GM21786 (cell line): ENCODE measurements around the gene ANP32E.
A peak's percentile ranks its signal among the peaks of the same experiment; 100 is the strongest.
"Not testable (repeated sequence)": the region's sequence is repeated elsewhere in the genome, so short reads cannot be mapped to it uniquely, and the experiment has no call there.

Source experiments
- ATAC-seq: cut with Tn5 transposase; IDR thresholded peaks from one replicate; pipeline ENCODE4 v1.9.1; 2021; ENCODE audit not compliant: unreplicated experiment

Gene ANP32E

DNA sequence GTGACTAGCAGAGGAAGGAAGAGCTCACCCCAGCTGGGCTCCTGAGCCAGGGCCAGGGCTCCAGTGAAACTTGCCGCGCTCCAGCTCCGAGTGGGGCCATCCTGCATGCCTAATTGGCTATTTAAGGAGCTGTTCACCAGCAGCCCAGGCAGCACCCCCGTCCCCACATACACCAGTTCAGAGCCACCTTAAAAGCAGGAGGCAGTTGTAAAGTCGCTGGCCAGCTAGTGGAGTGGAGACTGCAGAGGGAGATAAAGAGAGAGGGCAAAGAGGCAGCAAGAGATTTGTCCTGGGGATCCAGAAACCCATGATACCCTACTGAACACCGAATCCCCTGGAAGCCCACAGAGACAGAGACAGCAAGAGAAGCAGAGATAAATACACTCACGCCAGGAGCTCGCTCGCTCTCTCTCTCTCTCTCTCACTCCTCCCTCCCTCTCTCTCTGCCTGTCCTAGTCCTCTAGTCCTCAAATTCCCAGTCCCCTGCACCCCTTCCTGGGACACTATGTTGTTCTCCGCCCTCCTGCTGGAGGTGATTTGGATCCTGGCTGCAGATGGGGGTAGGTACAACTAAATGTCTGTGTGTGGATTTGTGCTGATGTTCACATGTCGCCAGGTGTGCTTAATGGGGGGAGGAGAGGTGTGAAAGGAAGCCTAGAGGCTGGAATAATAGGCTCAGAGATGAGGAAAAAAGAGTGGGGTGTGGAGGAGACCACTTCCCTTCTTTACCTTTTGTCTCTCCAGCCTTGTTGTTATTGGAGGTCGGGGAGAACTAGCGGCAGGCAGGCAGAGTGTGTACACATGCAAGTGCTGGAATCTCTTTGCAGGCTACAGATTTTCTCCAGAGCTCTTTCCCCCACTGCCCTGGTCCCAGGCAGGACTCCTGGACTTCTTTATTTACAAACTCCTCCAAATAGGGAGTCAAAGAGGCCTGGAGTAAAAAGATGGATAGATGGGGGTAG lies 22.0 kb upstream of the ANP32E start, which contains the start of gene CA14:
Gene CA14 (plus strand): TSS at position 151 of the 962 bp plus-strand sequence. CDS start 355 bp downstream, at position 506.
- no peak for ATAC-seq

DNA sequence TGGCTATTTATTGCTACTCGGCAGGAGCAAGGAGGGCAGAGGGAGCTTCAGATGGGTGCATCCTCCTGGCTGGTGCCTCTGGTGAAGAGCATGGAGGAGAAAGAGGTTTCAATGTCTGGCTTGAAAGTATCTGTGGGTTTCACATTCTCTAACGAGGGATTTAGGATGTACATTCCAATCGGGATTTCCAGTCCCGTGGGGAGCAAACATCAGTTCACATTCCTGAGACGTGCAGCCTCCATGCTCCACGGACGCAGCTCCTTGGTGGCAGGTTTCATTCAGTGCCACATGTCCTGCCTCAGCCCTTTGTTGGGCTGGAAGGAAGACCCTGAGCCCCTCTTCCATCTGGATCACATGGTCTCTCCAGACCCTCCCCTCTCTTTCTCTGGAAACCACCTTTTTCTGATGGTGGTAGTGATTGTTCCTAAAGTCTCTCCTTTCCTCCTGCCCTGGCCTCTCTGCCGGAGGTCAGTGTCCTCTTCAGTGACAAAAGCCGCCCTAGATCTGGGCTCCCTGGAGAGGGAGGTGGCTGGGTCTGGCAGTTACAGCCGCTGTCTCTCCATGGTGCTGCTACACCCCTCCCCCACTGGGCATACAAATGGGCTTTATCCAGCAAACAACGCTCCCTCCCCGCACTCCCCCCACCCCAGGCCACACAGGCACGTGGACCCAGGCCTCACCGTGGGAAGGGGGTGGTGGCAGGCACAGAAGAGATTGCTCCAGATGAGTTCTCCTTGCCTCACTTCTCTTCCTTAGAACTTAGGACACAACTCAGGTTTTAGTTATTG lies 20.8 kb upstream of the ANP32E start:
- ATAC-seq = no peak

DNA sequence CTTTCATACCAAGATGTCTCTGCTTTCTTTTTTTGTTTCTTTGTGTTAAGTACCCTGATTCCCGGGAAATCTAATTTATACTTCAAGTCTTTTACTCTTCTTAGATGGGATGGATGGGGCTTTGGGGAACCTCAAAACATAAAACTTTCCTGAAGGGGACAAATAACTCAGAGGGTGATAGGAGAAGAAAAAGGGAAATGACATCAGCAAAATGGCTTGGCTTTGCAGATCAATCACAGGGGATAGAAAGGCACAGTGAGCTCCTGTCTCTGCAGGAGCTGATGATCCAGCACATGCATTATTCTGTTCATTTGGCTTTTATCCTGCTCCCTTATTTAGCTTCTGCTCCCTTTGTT lies 20.3 kb upstream of the ANP32E start:
- no peak for ATAC-seq

DNA sequence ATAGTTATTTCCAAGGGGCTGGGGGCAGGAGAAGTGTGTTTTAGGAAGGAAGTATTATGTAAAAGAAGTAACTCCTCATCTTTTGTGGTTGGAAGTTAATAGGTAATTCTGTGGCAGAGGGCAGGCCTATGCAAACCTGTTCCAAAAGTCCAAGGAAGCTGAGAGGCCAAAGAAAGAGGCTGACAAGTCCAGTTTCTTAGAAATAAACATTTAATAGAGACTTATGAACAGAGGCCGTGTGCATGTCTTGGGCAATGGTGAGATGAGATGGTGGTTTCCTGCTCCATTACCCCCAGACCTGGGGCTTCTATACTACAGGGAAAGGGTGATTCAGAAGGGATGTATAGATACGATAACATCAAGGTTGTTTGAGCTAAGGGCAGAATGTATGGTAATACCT lies 14.0 kb upstream of the ANP32E start:
- ATAC-seq = no peak

DNA sequence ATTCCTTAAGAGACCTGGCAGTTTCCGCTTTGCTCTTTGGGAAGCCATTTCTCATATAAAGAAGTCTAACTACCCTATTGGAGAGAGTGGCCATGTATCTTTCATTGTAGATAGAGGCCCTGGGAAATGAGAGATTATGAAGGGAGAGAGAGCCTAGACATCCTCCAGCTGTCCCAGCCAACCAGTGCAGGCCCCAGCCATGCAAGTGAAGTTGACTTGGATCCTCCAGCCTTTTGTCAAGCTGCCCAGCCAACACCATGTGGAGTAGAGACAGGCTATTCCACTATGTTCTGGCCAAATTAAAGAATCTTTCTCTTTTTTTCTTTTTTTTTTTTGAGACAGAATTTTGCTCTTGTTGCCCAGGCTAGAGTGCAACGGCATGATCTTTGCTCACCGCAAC lies 7.1 kb upstream of the ANP32E start:
- ATAC-seq = no peak

DNA sequence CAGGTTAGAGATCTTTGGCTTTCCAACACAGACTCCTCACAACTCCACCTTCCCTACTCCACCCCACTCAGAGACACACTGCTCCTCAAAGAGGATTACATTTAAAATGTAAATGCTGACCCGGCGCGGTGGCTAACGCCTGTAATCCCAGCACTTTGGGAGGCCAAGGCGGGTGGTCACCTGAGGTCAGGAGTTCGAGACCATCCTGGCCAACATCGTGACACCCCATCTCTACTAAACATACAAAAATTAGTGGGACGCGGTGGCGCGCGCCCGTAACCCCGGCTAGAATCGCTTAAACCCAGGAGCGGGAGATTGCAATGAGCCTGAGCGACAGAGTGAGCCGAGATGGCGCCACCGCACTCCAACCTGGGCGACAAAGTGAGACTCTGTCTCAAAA lies 1.8 kb upstream of the ANP32E start:
- ATAC-seq = no peak

DNA sequence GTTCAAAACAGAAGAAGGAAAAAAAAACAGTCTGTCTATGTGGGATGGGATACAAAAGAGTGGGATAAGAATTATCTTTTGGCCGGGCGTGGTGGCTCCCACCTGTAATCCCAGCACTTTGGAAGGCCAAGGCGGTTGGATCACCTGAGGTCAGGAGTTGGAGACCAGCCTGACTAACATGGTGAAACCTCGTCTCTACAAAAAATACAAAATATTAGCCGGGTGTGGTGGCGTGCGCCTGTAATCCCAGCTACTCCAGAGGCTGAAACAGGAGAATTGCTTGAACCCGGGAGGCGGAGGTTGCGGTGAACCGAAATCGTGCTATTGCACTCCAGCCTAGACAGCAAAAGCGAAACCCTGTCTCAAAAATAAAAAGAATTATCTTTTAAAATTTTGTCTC lies 1.3 kb upstream of the ANP32E start:
- not testable (repeated sequence) for ATAC-seq

DNA sequence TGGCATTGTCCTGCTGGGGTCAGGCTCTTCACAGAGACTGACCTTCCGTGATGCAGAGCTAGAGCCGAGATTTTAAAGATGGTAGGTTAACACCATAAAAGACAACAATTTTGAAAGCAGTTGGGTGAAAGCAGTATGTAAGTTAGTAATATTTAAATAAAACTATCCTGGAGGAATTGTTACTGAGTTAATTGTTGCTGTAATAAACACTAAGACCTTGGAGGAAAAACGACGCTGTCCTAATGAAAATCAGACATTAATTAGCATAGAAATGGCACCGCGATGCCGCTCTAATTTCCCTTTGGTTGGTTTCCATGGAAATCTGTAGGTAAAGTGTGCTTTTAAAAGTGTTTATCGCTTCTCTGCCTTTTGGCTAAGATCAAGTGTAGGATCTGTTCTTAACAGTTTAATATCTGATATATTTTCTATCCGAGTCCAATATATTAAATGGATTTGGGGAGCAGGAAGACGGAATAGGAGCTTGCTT lies 745 bp upstream of the ANP32E start:
- ATAC-seq = no peak

DNA sequence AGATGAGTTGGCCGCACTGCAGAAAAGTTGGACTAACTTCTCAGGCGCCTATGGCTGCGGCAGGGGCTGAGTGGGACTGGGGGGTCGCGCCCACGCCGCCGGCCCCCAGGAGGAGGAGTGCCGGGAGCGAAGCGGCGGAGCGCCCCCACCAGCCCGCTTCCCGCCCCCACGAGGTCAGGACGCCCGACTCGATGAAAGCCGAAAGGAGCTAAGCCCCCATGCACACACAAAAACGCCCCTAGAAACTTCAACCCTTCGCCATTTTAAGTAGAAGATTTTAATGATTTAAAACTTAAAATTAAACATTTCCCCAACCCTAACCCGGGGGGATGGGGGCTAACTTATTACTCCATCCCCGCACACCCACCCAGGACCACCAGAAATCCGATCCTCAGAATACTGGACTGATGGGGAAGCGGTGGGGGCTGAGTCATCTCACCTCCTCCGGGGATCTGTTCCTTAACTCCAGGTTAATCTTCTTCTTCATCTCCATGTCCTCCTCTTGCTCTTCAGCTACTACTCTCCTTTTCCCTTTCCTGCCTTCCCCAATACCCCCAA lies 539 bp downstream of the ANP32E start:
- no peak for ATAC-seq

DNA sequence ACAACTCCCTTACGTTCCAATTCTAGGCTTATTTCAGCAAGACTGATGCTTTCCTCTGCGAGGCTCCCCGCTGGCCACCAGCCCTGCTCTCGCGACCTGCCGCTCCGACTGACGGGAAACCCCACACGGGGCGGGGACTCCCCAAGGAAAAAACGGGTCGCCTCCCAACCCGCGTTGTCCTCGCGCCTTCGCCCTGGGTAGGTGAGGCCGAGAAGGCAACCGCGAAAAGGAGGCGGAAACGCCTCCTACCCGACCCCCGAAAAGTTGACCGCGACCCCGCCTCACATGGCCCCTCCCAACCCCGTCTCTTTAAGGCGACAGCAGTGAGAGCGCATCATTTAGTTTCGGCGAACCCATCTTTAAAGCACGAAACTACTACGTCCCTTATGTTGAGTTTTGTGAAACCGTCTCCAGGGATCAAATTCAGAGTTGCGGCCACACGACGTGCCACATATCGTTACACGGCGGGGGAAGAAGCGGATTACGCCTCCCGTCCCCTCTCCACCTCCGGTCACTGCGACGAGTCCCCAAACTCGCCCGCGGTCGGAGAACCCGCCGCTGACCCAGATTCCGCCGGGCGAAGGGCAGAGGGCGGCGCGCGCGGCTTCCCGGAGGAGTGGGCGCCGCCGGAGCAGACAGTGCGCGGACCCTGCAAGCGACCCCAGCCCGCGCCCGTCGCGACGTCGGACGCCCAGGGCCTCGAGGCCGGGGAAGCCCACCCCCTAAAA lies 1.2 kb downstream of the ANP32E start:
- peak; percentile 47 for ATAC-seq

DNA sequence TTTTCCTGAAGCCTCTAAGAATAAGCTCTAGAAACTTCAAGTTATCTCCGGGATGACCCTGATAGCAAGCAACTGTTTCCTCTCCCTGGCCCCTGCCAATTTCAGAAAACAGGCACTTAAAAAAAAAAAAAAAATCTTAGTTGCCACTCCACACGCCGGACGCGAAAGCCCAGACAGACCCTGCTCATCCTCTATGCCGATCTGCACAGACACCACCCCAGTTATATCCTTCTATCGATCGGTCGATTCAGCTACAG lies 1.7 kb downstream of the ANP32E start:
- ATAC-seq = no peak

DNA sequence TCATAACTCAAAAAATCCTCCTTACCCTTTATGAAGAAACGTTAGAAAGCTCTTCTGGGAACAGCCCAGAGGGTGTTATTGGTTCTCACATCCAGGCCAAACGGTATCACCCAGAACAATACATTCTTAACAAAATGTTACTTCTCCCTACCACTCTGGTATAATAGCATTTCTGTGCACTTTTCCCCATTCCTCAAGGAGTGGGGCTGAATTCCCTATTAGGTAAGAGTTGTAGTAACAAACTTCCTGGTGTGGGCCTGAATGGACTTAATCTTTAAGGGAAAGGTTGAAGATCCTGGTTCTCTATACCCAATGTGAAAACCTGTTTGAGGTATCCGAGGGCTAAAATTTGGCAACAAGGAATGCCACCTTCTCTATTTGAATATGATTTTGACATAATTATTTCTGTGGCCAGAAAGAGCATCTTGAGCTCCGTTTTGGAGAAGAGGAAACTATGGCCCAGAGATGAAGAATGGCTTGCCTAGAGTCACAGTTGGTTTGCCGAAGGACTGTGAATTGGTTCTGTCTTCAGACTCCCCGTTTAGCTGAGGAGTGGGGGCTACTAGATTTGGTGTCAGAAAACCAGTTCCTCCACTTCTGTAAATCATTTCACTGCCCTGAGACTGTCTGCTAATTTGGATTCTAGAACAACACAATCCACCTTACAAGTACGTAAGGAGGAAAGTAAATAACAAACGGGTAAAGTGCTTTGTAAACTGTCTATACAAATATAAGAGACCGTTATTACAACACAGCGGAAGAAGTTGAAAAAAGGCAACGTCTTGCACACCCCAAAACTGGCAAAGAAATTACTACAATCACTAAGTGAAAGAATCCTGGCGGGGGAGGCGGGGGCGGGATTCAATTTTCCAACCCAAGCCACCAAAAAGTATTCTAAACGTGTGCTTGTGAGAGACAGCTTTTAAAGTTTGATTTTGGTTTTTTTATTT lies 2.3 kb downstream of the ANP32E start:
- ATAC-seq = no peak

DNA sequence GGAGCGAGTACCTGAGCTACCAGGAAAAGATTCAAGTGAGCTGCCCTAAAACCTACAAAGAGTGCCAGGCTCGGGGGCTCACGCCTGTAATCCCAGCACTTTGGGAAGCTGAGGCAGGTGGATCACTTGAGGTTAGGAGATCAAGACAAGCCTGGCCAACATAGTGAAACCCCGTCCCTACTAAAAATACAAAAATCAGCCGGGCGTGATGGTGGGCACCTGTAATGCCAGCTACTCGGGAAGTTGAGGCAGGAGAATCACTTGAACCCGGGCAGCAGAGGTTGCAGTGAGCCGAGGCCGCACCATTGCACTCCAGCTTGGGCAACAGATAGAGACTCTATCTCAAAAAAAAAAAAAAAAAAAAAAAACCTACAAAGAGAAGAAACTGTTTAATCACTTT lies 3.0 kb downstream of the ANP32E start:
- ATAC-seq = not testable (repeated sequence)

DNA sequence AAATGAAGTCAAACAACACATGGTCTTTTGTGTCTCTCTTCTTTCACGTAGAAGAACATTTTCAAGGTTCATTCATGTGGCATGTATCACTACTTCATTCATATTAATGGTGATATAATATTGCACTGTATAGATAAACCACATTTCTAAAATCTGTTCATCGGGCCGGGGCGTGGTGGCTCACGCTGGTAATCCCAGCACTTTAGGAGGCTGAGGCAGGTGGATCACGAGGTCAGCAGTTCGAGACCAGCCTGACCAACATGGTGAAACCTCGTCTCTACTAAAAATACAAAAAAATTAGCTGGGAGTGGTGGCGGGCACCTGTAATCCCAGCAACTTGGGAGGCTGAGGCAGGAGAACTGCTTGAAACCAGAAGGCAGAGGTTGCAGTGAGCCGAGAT lies 7.7 kb downstream of the ANP32E start:
- ATAC-seq = not testable (repeated sequence)

DNA sequence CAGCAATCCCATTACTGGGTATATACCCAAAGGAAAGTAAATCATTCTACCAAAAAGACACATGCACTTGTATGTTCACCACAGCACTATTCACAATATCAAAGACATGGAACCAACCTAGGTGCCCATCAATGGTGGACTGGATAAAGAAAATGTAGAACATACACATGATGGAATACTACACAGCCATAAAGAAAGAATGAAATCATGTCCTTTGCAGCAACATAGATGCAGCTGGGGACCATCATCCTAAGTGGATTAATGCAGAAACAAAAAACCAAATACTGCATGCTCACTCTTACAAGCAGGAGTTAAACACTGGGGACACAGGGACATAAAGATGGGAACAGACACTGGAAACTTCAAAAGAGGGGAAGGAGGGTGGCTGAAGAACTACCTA lies 8.7 kb downstream of the ANP32E start:
- ATAC-seq = no peak

DNA sequence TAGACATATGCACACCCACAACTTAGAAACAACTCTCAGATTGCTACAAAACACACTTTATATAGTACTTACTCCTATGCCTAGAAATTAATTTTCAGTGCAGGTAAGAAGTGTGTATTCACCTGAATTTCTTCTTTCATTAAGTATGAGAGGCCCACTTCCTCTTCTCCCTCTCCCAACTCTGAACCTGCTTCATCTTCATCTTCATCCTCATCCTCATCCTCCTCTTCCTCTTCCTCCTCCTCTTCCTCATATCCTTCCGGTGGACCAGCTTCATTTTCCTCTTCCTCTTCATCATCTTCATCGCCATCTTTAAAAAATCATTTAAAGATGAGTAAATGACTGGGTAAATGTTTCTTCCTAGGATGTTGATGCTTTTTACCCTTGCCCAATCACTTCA lies 9.4 kb downstream of the ANP32E start:
- ATAC-seq = no peak

DNA sequence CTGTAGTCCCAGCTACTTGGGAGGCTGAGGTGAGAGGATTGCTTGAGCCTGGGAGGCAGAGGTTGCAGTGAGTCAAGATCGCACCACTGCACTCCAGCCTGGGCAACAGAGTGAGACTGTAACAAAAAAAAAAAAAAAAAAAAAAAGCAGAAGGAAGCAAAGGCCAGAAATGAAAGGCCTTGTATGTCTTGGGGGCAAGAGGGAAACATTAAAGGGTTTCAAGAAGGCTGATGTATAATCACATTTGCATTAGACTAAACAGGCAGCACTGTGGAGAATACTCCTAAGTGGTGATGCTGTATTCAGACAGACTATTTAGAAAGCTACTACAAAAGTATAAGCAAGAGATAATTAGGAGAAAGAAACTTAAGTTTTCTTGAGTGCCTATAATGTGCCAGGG lies 10.4 kb downstream of the ANP32E start:
- ATAC-seq = no peak

DNA sequence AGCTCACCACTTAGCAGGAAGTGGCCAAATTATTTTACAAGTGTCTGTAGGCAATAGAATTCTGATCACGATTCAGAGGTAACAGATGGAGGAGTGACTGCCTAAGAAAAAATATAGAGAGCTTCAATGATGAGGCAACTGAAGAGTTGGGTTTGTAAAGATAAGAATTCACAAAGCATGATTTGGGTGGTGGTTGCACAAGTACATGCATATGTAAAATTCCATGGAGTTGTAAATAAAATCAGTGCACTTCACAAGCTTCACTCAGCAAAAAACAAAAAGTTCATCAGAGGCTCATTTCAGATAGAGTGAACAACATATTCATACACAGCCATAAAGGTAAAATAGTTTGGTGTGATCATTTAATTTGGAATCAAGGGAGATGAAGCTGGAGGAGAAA lies 10.9 kb downstream of the ANP32E start:
- no peak for ATAC-seq

DNA sequence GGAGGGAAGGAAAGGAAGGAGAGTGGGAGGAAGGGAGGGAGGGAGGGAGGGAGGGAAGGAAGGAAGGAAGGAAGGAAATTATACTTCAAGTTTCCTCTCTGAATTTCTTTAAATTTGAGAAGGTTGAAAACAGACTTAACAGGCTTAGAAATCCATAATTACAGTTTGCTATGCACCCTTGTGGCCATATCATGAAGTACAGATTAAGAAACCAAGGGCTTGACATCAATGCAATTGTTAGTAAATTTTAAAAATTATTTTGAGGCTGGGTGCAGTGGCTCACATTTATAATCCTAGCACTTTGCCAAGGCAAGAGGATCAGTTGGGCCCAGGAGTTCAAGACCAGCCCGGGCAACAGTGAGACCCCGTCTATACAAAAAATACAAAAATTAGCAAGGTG lies 14.4 kb downstream of the ANP32E start:
- ATAC-seq = no peak

DNA sequence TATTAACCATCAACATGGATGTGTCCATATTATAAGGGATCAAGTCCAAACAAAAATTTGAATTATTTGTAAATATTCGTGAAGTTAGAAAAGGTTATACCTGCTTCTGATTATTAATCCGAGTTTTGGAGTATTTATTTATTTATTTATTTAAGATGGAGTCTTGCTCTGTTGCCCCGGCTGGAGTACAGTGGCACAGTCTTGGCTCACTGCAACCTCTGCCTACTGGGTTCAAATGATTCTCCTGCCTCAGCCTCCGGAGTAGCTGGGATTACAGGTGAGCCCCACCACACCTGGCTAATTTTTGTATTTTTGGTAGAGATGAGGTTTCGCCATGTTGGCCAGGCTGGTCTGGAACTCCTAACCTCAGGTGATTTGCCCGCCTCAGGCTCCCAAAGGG lies 20.1 kb downstream of the ANP32E start:
- not testable (repeated sequence) for ATAC-seq
